Astrocyte (in vitro differentiated cells and primary cell): ENCODE data around the gene ATP5PB.

ENCODE experiments used
- CTCF ChIP-seq: IDR thresholded peaks from 2 replicates; pipeline ENCODE4 v1.5.1; 2011; ENCODE audit warnings: low read depth, mild to moderate bottlenecking, inconsistent platforms, low read length, moderate library complexity; ENCODE audit not compliant: insufficient read depth
- EZH2 ChIP-seq: IDR thresholded peaks from 2 replicates; pipeline ENCODE4 v1.6.1; 2012; ENCODE audit warnings: mild to moderate bottlenecking, low read length, inconsistent platforms; ENCODE audit not compliant: insufficient read depth

DNA sequence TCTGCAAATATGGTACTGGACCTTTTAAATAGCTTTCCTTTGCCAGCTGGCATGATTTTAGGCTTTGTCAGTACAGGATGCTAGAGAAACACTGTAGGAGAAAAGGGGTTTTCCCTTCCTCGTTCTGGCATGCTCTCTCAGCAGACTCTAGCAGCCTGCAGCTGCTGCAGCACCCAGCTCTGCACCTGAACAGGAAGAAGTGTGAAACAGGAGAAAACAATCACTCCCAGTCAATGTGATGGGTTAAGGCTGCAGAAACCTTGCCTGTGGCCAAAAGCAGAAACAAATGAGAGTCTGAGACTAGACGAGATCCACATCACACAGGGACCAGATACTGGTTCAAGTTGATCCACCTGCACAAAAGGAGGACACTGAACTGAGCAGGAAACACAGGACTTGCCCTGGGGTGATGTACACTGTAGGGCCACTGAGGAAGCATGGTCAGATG, 42.9 kb upstream of the ATP5PB start:
- no peak for TF ChIP-seq CTCF
- TF ChIP-seq EZH2, result no peak
